ENCODE measurements around the gene IRF2BP1.
"Not testable (repeated sequence)": the region's sequence is repeated elsewhere in the genome, so short reads cannot be mapped to it uniquely, and the experiment has no call there.

The IRF2BP1 gene

GRCh38 chr19:45881082-45881908 lies 4.6 kb downstream of the IRF2BP1 start:
- no peak for DNase-seq

- DNase-seq: no peak
Measured at GRCh38 chr19:45879971-45880370, 6.0 kb downstream of the IRF2BP1 start.

- DNase-seq: no peak
Measured at GRCh38 chr19:45879055-45879454, 6.9 kb downstream of the IRF2BP1 start.

GRCh38 chr19:45878043-45878794 lies 7.7 kb downstream of the IRF2BP1 start:
- no peak for DNase-seq

- DNase-seq: no peak
Measured at GRCh38 chr19:45876411-45877197, 9.3 kb downstream of the IRF2BP1 start.

- DNase-seq: no peak
Measured at GRCh38 chr19:45876161-45876410, 9.9 kb downstream of the IRF2BP1 start.

GRCh38 chr19:45874620-45874966 lies 11.3 kb downstream of the IRF2BP1 start:
- no peak for DNase-seq

- DNase-seq: no peak
Measured at GRCh38 chr19:45873219-45873772, 12.6 kb downstream of the IRF2BP1 start.

GRCh38 chr19:45872095-45872919 lies 13.6 kb downstream of the IRF2BP1 start:
- DNase-seq: no peak

- no peak for DNase-seq
Measured at GRCh38 chr19:45870798-45871197, 15.1 kb downstream of the IRF2BP1 start.

GRCh38 chr19:45867241-45867640 lies 18.7 kb downstream of the IRF2BP1 start:
- not testable (repeated sequence) for DNase-seq

- no peak for DNase-seq
Measured at GRCh38 chr19:45866400-45867176, 19.4 kb downstream of the IRF2BP1 start.

GRCh38 chr19:45865269-45865948 lies 20.5 kb downstream of the IRF2BP1 start:
- DNase-seq: no peak

GRCh38 chr19:45864629-45865082 lies 21.3 kb downstream of the IRF2BP1 start:
- DNase-seq: no peak

- no peak for DNase-seq
Measured at GRCh38 chr19:45863840-45864628, 21.9 kb downstream of the IRF2BP1 start, which contains the start of gene FOXA3. FOXA3 (plus strand) TSS chr19:45864326; CDS start chr19:45864457, 131 bp downstream.

- no peak for DNase-seq
Measured at GRCh38 chr19:45863335-45863839, 22.6 kb downstream of the IRF2BP1 start.

GRCh38 chr19:45862564-45863334 lies 23.2 kb downstream of the IRF2BP1 start, which contains the start of gene SYMPK:
SYMPK (minus strand) TSS chr19:45863147; CDS start chr19:45854495, 8,652 bp downstream.
- peak; percentile 97 for DNase-seq

GRCh38 chr19:45862271-45862563 lies 23.7 kb downstream of the IRF2BP1 start:
- DNase-seq: no peak
